GM13976 (cell line): ENCODE measurements around the gene TLR3.

ENCODE experiments used
- DNase-seq: peaks from one replicate; pipeline ENCODE4 v3.0.0; 2012; ENCODE audit warnings: low spot score
- CTCF ChIP-seq: IDR thresholded peaks from 2 replicates; pipeline ENCODE4 v1.5.1; 2012; ENCODE audit warnings: borderline replicate concordance, mild to moderate bottlenecking; ENCODE audit not compliant: insufficient read depth; ENCODE audit errors: extremely low read depth, missing control alignments, control extremely low read depth
- in situ Hi-C: fragments of 300-500 bp; cut with MboI; formaldehyde crosslinking; loops from one replicate; pipeline ENCODE4 v1.12.0; 2022; ENCODE audit warnings: low sequenced_read_pairs, mixed read lengths, inconsistent platforms; ENCODE audit not compliant: unreplicated experiment

Gene TLR3

GRCh38 chr4:186051096-186051495 is 17.9 kb upstream of the TLR3 start:
- in situ Hi-C loops = no loop called here
- no peak for DNase-seq
- TF ChIP-seq CTCF = no peak

GRCh38 chr4:186058253-186058979 is 10.5 kb upstream of the TLR3 start:
- in situ Hi-C loops = no loop called here

GRCh38 chr4:186058980-186059316 is 10.0 kb upstream of the TLR3 start:
- in situ Hi-C loops = no loop called here
- no peak for DNase-seq
- no peak for TF ChIP-seq CTCF

More at GRCh38 chr4:186058253-186058979, 10.5 kb upstream of the TLR3 start:
- peak; percentile 77 for DNase-seq
- no peak for TF ChIP-seq CTCF

GRCh38 chr4:186061921-186062320 is 7.0 kb upstream of the TLR3 start:
- in situ Hi-C loops = loop anchor here (10.0 kb wide), 1 partner anchor 73 kb away; no protein-coding TSS in a partner anchor
- no peak for DNase-seq
- no peak for TF ChIP-seq CTCF

- TF ChIP-seq CTCF = peak; percentile 35
- no peak for DNase-seq
Measured at GRCh38 chr4:186067757-186068385, 1.1 kb upstream of the TLR3 start.

GRCh38 chr4:186069729-186070128 is 773 bp downstream of the TLR3 start:
- in situ Hi-C loops = loop anchor here (10.0 kb wide), 1 partner anchor 65 kb away; no protein-coding TSS in a partner anchor
- TF ChIP-seq CTCF = no peak
- no peak for DNase-seq

More at GRCh38 chr4:186067757-186068385, 1.1 kb upstream of the TLR3 start:
- in situ Hi-C loops = loop anchor here (10.0 kb wide), 1 partner anchor 67 kb away; no protein-coding TSS in a partner anchor
